ENCODE results near the gene TBC1D3B. TPM values are rescaled to one million over a fixed set of nuclear protein-coding genes. Genes with fewer than 3 reads are reported as not detected.
A peak's percentile ranks its signal among the peaks of the same experiment; 100 is the strongest.
"Not testable (repeated sequence)": the region's sequence is repeated elsewhere in the genome, so short reads cannot be mapped to it uniquely, and the experiment has no call there.

Gene TBC1D3B
- total RNA-seq, 2 donors from 2014 or later = 4.5 to 8.7 TPM

DNA sequence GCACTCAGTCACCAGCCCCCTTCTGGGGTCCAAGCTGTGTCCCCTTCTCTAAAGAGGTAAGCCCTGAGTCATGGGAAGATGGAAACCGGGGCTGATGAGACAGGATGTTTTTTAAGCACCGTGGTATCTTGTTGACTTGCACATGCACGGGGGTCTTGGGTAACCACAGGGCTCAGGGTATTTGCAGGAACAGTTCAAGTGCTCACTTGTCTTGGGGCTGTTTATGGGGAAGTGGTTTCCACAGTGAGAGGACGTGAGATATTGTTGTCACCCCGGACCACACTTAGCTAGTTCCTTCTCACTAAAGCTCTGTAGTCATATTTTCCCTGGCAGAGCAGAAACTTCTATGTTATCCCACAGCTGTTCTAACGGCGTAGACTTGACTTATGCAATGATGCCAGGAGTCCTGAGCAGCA lies 12.5 kb upstream of the TBC1D3B start:
- H3K27me3 ChIP-seq = no peaks in the 10 kb centered on the region
- H3K27ac ChIP-seq = no peak overlapping the region
- intact Hi-C loops (cut with DNase I) = no loop called here
- H3K9ac ChIP-seq (ENCODE audit: low read depth in 2 of 2, low read length in 2 of 2) = no peak overlapping the region
- no peaks in the 10 kb centered on the region for H3K9me3 ChIP-seq
- H3K4me3 ChIP-seq = no peak overlapping the region
- no peaks in the 10 kb centered on the region for H3K36me3 ChIP-seq
- no peak for DNase-seq
- TF ChIP-seq, protein P1, sequence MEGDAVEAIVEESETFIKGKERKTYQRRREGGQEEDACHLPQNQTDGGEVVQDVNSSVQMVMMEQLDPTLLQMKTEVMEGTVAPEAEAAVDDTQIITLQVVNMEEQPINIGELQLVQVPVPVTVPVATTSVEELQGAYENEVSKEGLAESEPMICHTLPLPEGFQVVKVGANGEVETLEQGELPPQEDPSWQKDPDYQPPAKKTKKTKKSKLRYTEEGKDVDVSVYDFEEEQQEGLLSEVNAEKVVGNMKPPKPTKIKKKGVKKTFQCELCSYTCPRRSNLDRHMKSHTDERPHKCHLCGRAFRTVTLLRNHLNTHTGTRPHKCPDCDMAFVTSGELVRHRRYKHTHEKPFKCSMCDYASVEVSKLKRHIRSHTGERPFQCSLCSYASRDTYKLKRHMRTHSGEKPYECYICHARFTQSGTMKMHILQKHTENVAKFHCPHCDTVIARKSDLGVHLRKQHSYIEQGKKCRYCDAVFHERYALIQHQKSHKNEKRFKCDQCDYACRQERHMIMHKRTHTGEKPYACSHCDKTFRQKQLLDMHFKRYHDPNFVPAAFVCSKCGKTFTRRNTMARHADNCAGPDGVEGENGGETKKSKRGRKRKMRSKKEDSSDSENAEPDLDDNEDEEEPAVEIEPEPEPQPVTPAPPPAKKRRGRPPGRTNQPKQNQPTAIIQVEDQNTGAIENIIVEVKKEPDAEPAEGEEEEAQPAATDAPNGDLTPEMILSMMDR (IDR thresholded peaks at IDR 0.05) = no peak
- H3K4me1 ChIP-seq = peaks cover 6% of the 10 kb centered on the region

GRCh38 chr17:36187943-36188665 lies 11.7 kb upstream of the TBC1D3B start:
- H3K4me1 ChIP-seq; intact Hi-C loops (cut with DNase I); H3K9ac ChIP-seq (ENCODE audit: low read depth in 2 of 2, low read length in 2 of 2); H3K27me3 ChIP-seq; DNase-seq; H3K9me3 ChIP-seq; H3K36me3 ChIP-seq; H3K27ac ChIP-seq; H3K4me3 ChIP-seq: not testable (repeated sequence)

DNA sequence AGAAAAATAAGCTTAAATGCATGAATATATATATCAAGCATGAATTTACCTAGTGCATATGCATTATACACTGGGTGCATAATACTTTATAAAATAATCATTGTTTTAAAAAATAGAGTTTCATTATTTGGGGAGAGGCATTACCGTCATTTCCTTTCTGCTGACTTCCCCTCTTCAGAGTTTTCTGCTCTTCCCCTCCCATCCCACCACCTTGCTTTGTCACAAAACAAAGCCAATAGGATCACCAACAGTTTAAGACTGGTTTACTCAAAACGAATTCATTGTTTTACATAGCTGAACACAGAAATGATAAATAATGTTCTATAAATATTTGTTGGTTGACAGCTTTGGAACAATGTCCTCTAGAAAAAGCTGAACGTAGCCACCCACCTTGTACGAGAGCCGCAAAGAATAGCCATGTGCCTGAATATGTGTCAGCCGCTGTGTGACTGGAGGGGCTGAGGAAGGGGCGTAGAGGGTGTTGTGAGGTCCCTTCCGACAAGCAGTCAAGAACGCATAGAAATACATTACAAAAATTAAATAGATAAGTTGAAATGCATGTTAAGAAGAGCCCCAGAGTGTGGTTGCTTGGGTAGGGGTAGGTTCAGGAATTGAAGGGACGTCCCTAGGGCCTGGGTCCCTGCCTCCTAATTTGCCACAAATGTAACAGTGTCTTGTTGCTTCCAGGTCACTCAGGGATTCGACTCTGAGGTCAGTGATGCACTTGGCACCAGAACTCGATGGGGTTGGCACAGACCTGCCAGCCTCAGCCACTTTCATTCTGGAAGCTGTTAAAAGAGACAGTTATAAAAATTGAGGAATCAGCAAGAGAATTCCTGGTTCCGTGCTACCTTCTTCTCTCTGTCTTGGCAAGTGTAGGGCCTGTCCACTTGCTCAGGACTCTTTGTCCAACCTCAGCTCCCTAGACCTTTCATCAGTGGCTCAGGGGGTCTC lies 10.7 kb upstream of the TBC1D3B start:
- DNase-seq; H3K27me3 ChIP-seq; H3K36me3 ChIP-seq; H3K27ac ChIP-seq; H3K4me3 ChIP-seq; H3K4me1 ChIP-seq; intact Hi-C loops (cut with DNase I); H3K9me3 ChIP-seq; H3K9ac ChIP-seq (ENCODE audit: low read depth in 2 of 2, low read length in 2 of 2): not testable (repeated sequence)

DNA sequence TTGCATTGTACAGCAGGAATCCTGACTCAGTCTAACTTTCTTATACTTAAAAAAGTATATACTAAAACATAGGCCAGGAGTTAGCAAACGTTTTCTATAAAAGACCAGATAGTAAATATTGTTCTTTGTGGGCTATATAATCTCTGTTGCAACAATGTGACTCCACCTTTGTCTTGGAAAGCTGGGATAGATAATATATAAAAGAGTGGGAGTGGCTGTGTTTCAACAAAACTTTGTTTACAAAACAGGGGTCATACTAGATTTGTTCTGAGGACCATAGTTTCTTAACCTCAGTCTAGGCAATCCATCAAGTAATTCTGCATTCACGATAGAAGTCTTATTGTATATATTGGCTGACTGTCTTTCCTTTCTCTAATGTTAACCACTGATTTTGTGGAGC lies 9.0 kb upstream of the TBC1D3B start:
- Histone ChIP-seq H3K4me3 (no peak overlapping the region), H3K27me3 (no peaks in the 10 kb centered on the region), H3K36me3 (no peaks in the 10 kb centered on the region), H3K9ac (ENCODE audit: low read depth in 2 of 2, low read length in 2 of 2) (no peak overlapping the region), H3K9me3 (no peaks in the 10 kb centered on the region), H3K4me1 (peaks cover 6% of the 10 kb centered on the region), H3K27ac (peak overlapping the region; percentile 61)
- no peak for DNase-seq
- TF ChIP-seq, protein P1 (IDR thresholded peaks at IDR 0.05) = no peak
- intact Hi-C loops (cut with DNase I) = no loop called here

DNA sequence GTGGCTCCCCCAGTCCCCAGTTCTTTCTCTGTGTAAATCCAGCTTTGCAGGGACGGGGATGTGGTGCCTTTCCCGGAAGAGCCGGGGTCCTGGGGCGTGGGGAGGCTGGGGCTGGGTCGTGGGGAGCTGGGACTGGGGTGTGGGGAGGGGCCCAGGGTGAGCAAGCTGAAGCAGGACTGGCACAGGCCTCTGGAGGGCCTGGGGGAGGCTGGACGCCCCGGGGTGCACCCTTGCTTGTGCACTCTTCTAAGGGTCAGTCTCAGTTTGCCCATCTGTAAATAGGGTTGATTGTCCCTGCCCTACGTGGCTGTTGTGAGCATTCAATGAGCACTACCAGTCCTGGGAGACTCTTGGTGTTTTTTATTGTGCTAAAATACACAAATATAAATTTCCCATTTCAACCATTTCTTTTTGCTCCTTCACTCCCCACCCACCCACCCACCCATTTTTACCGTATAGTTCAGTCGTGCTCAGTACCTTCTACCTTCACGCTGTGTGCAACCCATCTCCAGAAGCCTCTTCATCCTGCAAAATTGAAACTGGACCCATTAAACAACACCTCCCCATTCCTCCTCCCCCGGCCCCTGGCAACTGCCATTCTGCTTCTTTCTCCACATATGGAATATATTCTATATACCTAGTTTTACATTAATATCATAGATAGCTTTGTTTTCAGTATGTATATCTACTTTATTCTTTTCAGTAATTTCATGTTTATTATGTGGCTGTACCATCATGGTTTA lies 7.8 kb upstream of the TBC1D3B start:
- TF ChIP-seq, protein P1 (IDR thresholded peaks at IDR 0.05) = no peak
- H3K27me3 ChIP-seq = no peaks in the 10 kb centered on the region
- no peak overlapping the region for H3K9ac ChIP-seq (ENCODE audit: low read depth in 2 of 2, low read length in 2 of 2)
- H3K27ac ChIP-seq = peak overlapping the region; percentile 61
- H3K9me3 ChIP-seq = no peaks in the 10 kb centered on the region
- peaks cover 6% of the 10 kb centered on the region for H3K4me1 ChIP-seq
- H3K4me3 ChIP-seq = peak overlapping the region; percentile 74
- no peak for DNase-seq
- no peaks in the 10 kb centered on the region for H3K36me3 ChIP-seq
- intact Hi-C loops (cut with DNase I) = loop anchor here (5.0 kb wide), 1 partner anchor 72 kb away; no protein-coding TSS in a partner anchor
